MV-4-11 (cell line): ENCODE measurements around the gene CAMK2N2.

ENCODE experiments used
- DNase-seq: peaks from one replicate; lab custom pipeline; 2025; lab: John Stamatoyannopoulos, UW

CAMK2N2 gene

DNA sequence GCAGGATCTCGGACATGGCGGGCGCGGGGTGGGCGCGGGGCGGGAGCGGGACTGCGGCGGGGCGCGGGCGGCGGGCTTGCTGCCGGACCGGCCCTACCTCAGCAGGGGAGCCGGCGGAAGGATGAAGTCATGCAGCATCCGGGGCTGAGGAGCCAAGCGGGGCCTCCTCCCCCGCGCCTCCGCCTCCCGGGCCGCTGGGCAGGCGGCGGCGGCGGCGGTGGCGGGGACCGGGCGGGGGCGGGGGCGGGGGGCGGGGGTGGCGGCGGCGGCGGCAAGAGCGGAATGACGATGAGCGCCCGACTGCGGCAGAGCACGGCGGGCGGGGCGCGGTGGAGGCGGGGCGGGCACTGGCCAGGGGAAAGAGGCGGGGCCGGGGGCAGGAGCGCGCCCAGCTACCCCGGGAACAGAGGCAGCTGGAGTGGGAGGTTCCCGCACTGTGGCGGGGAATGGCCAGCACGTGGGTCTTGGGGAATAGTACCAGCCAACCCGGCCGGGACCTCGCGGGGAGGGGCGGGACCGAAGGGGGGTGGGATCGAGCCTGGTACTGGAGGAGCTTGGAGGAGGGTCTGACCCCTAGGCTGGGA is at the start of gene CAMK2N2:
CAMK2N2 (minus strand) TSS at position 284 of the 584 bp plus-strand sequence; CDS start at position 16, 268 bp downstream.
- peak; percentile 34 for DNase-seq

DNA sequence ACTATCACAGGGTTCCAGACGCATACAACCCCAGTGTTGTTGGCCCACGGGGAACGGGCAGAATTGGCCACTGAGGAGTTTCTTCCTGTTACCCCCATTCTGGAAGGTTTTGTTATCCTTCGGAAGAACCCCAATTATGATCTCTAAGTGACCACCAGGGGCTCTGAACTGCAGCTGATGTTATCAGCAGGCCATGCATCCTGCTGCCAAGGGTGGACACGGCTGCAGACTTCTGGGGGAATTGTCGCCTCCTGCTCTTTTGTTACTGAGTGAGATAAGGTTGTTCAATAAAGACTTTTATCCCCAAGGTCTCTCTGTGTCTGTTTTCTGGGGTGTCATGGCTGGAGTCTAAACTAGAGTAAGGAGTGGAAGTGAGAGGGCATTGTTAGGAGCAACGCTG is 47.4 kb upstream of the CAMK2N2 start:
- DNase-seq: no peak

DNA sequence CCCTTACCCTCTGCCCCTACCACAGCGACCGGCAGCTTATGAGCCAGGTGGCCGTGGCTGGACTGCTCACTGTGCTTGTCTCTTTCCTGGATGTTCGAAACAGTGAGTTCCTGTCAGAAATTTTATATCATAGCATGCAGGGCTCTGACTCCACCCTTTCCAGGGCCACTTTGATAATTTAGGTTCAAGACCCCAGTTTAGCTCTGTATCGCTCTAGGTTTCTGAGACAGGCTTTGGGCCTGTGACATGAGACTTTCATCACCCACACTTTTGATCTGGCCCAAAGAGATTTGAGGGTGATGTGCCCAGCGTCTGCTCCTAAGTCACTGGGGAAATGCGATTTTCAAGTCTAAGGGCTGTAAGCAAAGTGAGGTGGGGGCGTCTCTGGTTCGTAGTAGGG is 46.6 kb upstream of the CAMK2N2 start:
- DNase-seq: no peak

DNA sequence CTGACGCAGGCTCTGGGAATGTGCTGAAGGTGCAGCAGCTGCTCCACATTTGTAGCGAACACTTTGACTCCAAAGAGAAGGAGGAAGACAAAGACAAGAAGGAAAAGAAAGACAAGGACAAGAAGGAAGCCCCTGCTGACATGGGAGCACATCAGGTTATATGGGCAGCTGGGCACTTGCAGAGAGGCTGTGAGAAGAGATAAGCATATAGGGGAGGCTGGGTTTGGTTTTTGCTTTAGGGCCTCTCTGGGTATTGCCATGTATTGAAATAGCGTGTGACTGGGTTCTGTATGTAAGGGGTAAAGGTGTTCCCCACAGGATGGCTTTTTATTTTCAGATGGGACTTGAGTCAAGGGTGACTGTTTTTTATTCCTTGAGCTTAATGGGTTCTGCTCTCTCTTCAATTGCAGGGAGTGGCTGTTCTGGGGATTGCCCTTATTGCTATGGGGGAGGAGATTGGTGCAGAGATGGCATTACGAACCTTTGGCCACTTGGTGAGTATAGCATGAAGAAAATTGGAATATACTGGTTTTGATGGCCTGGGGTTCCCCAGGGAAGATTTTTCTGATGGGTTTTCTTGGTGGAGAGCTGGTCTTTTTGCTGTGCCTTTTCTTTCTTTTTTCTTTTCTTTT is 45.1 kb upstream of the CAMK2N2 start:
- DNase-seq: no peak

DNA sequence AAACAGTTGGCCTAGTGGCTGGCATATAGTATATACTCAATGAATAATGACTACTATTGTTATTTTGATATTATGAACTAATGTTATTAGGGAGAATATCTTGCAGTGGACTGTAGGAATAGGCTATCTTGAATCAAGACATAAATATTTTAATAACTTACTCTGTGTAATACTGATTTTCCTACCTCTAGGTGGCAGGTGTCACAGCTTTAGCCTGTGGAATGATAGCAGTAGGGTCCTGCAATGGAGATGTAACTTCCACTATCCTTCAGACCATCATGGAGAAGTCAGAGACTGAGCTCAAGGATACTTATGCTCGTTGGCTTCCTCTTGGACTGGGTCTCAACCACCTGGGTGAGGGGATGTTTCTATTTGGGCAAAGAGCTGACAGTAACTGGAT is 44.2 kb upstream of the CAMK2N2 start:
- DNase-seq: no peak

DNA sequence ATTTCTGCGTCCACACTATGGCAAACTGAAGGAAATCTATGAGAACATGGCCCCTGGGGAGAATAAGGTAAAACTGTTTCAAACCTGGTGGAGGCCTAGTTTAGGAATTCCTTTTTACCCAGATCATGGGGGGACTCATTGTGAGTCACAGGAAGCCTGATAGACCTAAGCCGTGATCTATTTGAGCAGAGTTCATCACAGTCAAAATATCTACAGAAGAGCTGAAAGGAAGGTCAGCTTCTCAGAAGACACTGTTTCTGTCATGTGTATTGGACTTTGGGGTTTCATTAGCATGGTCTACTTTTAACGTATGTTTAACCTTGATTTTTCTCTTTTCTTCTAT is 39.0 kb upstream of the CAMK2N2 start:
- DNase-seq: no peak

DNA sequence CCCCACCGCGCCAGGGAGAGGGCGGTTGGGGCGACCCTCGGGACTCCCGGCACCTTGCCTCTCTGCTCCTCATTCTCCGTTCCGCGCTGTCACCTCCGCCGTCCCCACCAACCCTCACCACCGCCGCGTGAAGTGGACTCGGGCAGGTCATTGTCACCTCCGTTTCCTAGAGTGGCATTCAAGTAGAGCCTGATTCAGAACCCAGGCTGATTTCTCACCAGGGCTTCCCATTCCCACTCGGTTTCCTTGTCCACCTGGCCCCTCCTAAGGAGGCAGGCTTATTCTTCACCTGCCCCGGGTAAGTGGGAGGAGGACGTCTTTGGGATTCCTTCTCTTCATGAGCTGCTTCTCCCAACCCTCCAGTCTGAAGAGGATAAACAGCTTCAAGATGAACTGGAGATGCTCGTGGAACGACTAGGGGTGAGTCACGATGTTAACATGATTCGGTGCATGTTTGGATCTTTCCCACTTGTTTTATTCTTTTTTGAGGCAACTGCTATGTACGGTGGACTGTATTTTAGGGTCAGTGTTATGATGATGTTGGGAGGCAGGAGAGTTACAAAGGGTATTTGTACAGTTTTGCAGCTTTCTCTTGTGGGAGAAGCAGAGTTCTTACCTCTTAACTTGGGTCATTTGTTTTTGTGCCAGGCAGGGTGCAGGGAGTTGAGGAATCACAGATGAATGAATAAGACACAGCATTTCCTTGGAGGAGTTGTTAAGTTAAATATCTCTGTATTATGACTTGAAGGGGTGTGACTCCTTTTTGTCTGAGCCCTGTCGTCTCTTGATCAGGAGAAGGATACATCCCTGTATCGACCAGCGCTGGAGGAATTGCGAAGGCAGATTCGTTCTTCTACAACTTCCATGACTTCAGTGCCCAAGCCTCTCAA is 38.4 kb upstream of the CAMK2N2 start:
- no peak for DNase-seq

DNA sequence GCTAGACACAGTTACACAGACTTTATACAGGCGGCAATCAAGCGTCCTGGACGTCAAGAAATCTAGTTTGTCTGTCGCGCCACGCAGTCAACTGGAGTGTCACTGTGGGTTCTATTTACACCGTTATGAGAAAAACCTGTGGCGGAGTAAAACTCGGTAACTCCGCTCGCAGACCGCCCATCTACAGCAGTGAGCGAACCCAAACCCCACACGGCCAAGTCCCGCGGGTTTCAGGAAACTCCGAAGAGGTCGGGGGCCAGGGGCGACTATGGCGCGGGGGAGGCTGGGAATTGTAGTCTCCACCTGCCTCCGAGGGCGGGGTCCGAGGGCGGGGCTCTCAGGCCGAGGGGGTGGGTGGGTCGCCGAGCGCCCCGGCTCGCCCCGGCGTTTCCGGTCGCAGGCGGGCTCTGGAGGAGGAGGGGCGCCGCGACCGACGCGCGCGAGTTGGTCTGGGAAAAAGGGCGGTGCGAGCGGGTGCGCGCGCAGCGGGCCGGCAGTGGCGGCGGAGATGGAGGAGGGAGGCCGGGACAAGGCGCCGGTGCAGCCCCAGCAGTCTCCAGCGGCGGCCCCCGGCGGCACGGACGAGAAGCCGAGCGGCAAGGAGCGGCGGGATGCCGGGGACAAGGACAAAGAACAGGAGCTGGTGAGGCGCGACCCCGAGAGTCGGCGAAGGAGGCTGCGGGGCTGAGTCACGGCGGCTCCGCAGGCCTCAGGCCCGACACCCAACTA is 37.6 kb upstream of the CAMK2N2 start, which contains the start of gene PSMD2:
PSMD2 (plus strand) TSS at position 483 of the 729 bp plus-strand sequence; CDS start at position 509, 26 bp downstream.
- peak; percentile 93 for DNase-seq

DNA sequence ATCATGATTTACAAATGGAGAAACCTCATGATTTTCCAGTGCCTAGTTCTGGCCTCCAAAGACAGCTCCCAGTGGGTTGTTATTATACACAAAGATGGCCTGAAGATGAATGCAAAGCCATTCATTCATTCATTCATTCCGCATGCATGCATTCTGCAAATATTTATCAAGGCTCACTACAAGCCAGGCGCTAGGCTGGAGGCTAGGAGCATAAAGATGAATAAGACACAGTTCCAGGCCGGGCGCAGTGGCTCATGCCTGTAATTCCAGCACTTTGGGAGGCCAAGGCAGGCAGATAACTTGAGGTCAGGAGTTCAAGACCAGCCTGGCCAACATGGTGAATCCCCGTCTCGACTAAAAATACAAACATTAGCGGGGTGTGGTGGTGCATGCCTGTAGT is 35.3 kb upstream of the CAMK2N2 start:
- DNase-seq: no peak

DNA sequence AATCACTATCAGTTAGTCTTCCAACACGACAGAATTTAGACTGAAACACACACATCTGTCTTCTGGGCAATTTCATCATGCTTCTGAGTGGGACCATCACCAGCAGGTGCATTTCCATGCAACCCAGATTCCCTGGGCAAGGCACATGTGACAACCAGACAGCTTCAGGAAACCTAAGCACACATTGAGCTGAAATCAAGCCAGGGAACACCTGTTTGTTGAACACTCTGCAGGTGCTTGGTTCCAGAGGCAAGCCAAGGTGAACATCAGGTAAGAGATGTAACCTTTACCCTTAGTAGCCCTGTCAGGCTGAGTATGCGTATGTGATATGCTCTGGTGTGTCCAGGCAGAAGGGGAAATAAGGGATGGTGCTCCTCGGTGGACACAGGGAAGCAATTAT is 34.4 kb upstream of the CAMK2N2 start:
- DNase-seq: no peak

DNA sequence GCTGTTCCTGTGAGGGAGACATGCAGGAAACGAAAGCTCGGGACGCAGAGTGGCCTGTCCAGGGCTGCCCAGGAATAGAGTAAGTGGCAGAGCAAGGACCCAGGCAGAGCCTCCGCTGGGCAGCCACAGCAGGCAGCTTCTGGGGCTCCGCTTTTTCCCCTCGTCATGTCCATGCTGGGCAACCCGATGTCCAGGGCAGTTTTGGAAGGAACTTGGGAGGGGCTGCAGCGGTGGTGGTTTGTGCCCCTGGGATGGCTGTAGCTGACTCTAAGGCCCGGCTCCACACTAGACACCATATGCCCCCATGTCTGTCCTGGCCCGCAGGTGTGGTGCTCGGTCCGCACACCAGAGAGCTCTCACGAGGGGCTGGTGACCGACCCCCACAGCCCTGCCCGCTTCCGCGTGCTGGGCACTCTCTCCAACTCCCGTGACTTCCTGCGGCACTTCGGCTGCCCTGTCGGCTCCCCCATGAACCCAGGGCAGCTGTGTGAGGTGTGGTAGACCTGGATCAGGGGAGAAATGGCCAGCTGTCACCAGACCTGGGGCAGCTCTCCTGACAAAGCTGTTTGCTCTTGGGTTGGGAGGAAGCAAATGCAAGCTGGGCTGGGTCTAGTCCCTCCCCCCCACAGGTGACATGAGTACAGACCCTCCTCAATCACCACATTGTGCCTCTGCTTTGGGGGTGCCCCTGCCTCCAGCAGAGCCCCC is 30.5 kb upstream of the CAMK2N2 start:
- no peak for DNase-seq

DNA sequence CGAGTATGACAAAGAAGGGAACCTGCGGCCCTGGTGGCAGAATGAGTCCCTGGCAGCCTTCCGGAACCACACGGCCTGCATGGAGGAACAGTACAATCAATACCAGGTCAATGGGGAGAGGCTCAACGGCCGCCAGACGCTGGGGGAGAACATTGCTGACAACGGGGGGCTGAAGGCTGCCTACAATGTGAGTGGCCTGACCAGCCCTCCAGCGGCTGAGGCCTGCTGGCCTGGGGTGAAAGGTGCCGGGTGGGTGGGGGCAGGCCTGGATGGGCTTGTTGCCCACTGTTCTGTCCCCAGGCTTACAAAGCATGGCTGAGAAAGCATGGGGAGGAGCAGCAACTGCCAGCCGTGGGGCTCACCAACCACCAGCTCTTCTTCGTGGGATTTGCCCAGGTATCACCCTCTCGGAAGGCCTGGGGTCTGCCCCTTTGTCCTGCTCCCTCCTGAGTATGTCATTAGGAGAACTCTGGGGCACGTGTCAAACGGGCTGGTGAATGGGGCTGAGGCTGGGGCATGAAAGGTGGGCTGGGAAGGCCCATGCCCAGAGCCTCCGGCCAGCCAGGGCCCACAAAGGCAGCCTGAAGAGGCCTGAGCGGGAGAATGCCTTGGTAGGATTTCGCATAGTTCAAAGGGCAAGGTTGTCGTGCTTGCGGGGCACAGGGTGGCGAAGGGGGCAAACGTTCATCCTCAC is 29.8 kb upstream of the CAMK2N2 start:
- no peak for DNase-seq

DNA sequence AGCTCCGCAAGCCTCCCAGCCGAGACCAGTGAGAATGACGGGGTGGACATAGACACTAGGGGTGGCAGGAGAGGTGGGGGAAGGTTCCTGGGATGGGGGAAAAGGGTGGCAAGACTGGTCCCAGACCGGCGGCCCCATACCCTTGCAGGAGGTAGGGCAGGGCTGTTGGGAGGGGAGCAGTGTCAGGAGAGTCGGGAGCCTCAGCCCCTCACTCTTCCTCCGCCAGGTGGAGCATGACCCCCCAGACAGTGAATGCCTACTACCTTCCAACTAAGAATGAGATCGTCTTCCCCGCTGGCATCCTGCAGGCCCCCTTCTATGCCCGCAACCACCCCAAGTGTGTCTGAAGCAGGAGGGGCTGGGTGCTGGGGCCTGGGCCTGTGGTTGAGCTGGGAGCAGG is 29.0 kb upstream of the CAMK2N2 start:
- DNase-seq: no peak

DNA sequence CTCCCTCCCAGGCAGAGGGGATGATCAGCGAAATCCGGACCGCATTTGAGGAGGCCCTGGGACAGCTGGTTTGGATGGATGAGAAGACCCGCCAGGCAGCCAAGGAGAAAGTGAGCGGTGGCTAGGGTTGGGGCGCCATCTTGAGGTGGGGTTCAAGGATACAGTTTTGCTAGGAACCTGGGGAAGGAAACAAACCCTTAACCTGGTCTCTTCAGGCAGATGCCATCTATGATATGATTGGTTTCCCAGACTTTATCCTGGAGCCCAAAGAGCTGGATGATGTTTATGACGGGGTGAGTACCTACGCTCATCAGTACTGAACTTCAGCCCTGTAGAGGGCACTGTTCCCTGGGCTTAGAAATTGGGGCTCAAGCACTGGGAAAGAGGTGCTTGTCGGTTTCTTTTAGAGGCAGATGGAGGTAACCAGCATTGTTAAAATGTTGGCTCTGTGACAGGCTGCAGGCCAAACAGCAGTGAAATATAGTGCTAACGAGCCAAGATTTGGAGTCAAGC is 28.1 kb upstream of the CAMK2N2 start:
- DNase-seq: peak; percentile 33

DNA sequence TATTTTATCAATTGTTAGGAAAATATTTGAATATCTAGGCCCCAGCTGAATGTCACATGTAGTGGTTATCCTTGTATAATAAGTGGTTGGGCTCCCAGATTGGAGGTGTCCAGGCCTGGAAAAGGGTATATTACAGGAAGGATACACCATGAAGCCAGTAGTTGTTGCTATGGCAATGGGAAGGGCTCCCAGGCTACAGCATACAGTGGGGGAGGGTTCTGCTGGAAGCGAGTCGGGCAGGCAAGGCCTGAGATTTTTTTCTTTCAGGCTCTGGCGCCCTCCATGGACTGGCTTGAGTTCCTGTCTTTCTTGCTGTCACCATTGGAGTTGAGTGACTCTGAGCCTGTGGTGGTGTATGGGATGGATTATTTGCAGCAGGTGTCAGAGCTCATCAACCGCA is 23.3 kb upstream of the CAMK2N2 start:
- DNase-seq: peak; percentile 49

DNA sequence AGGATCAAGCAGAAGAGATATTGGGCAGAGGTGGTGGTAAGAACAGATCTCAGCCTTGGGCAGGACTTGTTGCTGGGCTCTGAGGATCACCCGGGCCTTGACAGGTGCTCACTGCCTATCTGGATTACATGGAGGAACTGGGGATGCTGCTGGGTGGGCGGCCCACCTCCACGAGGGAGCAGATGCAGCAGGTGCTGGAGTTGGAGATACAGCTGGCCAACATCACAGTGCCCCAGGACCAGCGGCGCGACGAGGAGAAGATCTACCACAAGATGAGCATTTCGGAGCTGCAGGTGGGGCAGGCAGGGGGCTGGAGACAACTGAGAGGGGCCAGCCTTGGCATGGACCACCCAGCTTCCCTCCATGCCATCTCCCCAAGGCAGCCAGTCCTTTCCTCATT is 22.3 kb upstream of the CAMK2N2 start:
- DNase-seq: no peak

DNA sequence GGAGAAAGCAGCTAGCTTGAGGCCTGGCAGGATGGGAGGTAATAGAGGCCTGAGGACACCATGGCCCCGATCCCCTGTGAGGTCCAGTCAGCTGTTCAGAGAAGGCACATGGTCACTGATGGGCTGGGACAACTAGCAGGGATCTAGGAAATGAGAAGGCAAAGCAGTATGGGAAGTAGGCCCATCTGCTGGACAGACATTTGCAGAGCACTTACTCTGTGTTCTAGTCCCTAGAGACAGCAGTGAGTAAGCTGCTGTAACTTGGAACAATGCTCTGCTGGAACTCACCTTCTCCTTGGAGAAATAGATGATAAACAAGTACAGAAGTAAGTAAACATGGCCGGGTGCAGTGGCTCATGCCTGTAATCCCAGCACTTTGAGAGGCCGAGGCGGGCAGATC is 21.6 kb upstream of the CAMK2N2 start:
- no peak for DNase-seq

DNA sequence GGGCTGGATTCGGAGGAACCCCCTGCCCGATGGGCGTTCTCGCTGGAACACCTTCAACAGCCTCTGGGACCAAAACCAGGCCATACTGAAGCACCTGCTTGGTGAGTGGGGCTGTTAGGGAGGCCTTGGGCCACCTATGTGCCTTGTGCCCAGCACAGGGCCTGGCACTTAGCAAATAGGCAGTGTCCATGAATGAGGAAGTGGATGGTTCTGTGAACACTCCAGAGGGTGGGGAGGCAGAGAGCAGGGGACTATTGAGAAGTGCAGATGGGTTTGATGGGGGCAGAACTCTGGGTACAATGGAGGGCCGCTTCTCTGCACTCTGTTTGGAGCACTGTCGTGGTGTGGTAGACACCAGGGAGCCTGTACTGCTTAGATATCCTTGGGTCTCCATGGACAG is 16.0 kb upstream of the CAMK2N2 start:
- no peak for DNase-seq

DNA sequence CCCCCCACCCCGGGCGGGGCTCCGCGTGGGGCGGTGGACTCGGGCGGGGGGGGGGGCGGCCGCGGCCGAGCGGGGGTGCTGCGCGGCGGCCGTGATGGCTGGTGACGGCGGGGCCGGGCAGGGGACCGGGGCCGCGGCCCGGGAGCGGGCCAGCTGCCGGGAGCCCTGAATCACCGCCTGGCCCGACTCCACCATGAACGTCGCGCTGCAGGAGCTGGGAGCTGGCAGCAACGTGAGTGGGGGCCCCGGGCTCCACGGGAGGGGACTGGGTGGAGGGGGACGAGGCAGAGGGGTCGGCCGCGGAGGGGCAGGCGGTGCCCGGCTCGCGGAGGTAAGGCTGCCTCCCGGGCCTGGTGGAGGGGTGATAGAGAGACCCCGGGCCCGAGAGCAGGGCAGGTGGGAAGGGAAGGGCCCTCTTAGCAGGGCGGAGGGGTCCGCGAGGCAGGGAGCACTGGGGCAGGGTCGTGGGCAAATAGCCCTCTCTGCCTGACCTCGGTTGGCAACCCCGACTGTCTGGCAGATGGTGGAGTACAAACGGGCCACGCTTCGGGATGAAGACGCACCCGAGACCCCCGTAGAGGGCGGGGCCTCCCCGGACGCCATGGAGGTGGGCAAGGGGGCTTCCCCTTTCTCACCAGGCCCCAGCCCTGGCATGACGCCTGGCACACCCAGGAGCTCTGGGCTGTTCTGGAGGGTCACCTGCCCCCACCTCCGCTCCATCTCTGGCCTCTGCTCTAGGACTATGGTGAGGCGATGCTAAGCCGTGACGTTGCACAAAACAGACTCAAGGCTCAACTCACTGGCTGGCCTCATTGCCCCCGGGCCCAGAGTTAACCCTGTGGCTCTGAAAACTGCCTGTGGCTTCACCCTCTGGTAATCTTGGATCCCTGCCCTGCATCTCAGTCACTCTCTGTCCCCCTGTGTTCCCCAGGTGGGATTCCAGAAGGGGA is 14.9 kb upstream of the CAMK2N2 start, which contains the start of gene ECE2:
ECE2 (plus strand) TSS at position 62 of the 950 bp plus-strand sequence; CDS start at position 194, 132 bp downstream.
- no peak for DNase-seq

DNA sequence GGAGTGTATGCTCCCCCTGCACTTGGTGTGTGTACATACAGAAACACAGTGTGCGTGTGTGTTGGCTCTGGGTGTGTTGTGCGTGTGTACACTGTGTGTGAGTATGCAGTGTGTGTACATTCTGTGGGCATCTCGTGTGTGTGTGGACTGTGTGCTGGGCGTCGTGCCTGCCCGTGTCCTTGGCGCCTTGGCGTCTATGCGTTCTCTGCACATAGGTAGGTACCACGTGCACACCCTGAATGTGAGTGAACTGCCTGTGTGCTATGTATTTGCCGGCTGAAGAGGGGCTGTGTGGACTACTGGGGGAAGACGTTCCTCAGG is 14.0 kb upstream of the CAMK2N2 start:
- DNase-seq: no peak
